ENCODE results near the gene CD3D.

Gene CD3D

DNA sequence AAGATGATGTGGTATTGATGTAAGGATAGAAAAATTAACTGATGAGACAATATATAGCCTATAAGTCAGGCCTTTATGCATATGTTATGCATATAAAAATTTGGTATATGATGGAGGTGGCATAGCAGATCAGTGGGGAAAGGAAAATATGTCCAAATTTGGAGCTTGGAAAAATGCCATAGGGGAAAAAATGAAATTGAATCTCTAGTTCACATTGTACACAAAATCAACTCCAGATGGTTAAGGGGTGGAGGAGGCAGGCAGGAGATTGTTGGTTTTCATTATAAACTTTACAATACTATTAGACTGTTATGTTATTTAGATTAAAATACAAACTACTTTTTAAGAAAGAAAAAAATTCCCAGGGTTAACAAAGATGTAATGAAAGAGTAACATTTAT is 53.1 kb downstream of the CD3D start:
- TF ChIP-seq, protein P1, sequence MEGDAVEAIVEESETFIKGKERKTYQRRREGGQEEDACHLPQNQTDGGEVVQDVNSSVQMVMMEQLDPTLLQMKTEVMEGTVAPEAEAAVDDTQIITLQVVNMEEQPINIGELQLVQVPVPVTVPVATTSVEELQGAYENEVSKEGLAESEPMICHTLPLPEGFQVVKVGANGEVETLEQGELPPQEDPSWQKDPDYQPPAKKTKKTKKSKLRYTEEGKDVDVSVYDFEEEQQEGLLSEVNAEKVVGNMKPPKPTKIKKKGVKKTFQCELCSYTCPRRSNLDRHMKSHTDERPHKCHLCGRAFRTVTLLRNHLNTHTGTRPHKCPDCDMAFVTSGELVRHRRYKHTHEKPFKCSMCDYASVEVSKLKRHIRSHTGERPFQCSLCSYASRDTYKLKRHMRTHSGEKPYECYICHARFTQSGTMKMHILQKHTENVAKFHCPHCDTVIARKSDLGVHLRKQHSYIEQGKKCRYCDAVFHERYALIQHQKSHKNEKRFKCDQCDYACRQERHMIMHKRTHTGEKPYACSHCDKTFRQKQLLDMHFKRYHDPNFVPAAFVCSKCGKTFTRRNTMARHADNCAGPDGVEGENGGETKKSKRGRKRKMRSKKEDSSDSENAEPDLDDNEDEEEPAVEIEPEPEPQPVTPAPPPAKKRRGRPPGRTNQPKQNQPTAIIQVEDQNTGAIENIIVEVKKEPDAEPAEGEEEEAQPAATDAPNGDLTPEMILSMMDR (conservative IDR thresholded peaks at IDR 0.05) = no peak
- TF ChIP-seq ZFX (IDR thresholded peaks at IDR 0.05) = no peak
- H3K27ac ChIP-seq = no peak overlapping the region
